NCI-H1105 treated with DMSO at 0.1 percent for 48 hours (cell line): Measurements from ENCODE around the gene MAPRE3.
A peak's percentile ranks its signal among the peaks of the same experiment; 100 is the strongest.

Source experiments
- DNase-seq: peaks from one replicate; lab custom pipeline; 2025; lab: John Stamatoyannopoulos, UW

The MAPRE3 gene

GRCh38 chr2:26950246-26950645 is 20.2 kb upstream of the MAPRE3 start:
- DNase-seq: no peak

DNA sequence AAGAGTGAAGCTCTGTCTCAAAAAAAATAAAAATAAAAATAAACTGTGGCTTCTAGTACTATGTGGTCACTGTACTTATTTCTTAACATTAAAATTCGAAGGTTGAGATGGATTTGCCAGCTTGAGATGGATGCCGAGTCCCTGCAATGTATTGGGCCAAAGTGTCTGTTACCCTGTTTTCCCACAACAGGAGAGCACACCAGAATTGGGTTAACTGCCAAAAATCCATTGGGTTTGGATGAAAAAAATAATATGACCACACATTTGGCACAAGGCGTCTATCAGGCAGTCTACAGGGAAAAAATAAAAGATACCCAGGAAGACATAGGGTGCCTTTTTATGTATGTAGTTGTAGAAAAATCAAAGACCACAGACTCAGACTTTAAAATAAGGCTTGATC is 19.2 kb upstream of the MAPRE3 start:
- no peak for DNase-seq

DNA sequence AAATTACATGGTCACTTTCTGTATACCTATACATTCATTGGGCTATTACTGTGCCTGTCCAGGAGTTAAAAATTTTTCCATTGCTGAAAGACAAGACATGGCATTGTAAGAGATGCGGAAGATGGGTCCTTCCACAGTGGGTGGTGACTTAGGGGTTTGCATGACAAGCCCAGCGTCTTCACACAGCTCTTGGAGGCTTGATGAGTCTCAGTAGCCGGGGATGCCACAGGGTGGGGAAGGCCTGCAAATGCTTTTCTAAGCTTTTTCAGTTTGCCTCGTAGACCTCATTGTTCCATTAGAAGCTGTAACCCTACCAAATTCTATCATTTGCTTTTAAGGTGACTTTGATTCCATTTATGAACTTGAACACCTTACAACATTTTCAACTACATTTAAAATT is 18.1 kb upstream of the MAPRE3 start:
- DNase-seq: no peak

- no peak for DNase-seq
Measured at GRCh38 chr2:26954135-26954534, 16.3 kb upstream of the MAPRE3 start.

DNA sequence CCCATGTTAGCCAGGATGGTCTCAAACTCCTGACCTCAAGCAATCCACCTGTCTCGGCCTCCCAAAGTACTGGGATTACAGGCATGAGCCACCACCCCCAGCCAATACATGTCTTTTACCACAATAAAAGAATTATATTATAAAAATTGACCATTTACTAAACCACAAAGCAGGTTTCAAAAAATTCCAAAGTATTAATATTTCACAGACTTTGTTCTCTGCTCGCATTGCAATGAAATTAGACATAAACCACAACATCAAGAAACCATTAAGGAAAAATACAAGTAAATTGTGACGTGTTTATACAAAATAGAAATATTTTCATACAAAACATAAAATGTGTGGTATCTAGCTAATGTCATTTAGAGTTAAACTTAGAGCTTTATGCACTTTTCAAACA is 13.4 kb upstream of the MAPRE3 start:
- DNase-seq: no peak

GRCh38 chr2:26957534-26957933 is 12.9 kb upstream of the MAPRE3 start:
- no peak for DNase-seq

DNA sequence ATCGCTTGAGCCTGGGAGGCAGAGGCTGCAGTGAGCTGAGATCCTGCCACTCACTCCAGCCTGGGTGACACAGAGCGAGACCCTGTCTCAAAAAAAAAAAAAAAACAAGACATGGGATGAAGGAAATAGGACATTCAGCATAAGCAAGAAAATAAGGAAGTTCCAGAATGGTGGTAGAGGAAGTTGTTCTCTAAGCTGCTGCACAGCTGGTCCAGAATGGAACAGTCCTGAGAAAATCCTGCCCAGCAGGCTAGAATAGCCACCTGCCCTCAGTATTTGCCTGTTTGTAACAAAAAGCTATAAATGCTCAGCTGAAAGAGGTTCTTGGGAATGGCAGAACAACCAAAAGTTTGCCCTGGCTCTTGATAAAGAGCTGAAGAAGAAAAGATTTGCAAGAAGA is 11.1 kb upstream of the MAPRE3 start:
- DNase-seq: no peak

DNA sequence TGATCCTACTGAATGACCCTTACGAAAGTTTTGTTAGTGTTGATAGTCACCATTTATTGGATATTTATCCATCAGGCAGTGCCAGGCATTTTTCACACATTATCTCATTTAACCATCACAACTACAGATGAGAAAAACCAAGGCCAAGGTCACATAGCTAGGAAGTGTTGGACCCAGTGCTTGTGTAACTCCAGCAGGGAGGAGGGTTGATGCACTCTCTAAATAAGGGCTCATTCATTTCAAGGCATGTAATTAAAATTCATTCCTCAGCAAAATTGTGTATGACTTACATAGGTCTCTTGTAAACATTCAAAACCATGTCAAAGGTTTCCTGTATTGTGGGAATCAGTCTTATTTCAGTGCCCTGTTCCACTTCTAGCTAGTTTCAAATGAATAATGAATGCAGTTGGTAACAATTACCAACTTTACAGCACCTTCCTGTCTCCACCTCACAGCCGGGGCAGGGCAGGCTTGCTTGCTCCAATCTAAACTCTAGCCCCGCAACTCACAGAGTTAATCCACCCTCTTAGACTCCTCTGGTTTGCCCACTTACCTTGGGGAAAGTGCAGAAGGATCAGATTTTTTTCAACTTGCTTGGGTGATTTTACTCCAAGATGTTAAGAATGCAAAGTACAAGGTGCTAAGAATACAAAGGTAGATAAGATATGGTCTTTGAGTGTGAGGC is 5.8 kb upstream of the MAPRE3 start:
- no peak for DNase-seq

- DNase-seq: no peak
Measured at GRCh38 chr2:26968001-26968400, 2.4 kb upstream of the MAPRE3 start.

DNA sequence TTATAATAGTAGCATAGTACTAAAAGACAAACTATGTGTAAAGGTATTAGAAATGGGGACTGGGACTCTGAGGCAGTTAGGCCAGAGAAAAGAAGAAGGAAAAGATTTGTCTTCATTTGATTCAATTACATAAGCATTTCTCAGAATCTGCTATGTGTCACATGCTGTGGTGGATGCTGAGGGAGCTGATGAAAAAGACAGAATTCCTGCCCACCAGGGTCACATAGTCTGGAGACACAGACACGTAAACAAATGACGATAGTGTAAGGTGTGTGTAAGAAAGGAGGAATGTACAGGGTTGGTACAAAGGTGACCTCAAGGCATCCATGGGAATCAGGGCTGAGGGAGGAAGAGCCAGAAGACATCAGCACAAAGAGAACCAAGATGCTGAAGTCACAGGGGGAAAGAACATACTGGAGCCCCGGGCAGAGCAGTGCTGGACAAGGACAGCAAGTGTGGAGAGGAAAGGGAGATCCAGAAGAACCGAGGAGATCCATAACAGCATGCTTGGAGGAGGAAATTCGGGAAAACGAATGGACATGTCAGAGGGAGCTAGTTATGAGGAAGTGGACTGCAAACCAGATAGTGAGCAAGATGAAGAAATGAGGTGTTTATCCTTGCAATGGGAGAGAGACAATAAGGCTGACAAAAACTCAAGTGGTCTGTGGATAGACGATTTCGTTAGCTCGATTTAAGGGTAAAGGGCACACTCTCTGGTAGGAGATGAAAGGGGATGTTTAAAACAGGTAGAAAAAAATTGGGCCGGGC is 1.2 kb upstream of the MAPRE3 start:
- no peak for DNase-seq

DNA sequence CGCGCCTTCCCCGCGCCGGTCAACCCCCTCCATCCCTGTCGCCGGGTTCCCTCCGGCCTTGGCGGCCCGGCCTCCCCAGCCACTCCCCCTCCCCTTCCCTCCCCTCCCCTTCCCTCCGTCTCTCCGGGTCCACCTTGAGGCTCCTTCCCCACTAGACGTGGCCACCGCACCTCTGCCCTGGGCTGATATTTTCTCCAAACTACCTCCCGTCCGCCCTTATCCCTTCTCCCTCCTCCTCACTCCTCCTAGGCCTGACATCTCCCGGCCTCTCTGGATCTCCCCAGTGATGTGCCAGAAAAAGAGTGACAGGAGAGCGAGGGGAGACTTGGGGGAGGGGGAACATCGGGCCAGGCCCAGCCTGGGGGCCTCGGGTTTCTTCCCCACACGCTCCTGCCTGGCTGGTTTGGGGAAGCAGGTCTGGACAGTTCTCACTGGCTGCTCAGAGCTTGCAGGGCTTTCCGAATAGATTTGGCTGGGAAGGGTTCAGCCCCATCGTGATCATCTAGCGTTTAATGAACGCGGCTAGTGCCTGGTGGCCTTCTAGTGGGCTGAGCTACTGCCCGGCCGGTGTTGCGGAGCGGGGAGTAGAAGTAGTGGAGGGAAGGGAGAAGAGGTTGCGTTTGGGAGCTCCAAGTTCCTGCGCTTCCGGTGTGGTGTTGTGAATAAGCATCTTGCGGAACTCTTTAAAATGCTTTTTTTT is 641 bp downstream of the MAPRE3 start:
- peak; percentile 4 for DNase-seq

DNA sequence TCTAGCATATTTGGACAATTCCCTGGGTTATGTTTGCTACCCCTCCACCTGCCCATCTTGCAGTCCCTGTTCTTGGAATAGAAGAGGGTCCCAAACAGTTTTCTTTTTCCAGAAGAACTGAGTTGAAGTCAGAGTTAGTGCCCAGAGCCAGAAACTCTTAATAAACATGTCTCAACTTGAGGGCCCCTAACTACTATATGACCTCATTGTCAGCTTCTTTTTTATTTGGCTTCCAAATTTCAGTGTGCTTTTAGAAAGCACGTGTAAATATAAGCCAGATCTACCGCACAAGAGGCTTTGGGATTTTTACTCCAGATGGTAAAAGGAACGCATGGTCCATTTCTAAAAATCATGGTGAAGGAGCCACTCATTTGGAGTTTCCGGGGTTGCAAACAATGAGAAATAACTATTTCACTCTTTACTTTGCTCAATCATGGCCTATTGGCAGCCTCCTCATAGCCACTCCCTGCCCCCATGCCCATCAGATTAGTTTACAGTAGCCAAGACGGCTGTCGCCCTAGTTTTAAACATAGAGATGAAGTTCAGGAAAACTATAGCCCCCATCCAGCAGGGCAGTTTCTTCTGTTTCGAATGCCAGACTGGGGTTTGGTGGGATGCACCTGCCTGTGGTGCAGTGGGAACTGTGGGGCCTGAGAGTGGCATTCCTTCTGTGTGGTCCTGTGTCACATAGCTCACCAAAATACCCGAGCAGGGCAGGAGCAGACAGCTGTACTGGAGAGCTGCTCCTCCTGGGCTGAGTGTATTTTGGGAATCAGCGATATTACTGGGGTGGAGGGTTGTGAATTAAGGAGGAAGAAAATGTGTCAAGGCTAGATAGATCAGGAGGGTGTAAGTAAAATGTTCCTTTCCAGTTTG is 1.7 kb downstream of the MAPRE3 start:
- no peak for DNase-seq

DNA sequence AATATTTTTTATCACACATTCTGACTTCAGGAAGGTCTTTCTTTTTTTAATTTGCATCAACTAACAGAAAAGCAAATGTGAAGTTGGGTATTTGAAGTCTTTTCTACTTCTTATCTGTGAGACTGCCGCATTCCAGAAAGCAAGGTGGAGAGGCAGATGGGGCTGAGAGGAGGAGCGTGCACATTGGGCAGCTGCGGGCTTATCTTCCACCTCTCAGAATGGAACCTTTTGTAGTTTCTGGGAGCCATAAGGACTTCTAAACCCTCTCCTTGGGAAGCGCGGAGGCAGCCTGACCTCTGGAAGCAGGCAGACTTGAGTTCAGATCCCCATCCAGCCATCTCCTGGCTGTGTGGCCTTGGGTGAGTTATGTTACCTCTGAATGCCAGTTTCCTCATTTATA is 3.9 kb downstream of the MAPRE3 start:
- DNase-seq: no peak

DNA sequence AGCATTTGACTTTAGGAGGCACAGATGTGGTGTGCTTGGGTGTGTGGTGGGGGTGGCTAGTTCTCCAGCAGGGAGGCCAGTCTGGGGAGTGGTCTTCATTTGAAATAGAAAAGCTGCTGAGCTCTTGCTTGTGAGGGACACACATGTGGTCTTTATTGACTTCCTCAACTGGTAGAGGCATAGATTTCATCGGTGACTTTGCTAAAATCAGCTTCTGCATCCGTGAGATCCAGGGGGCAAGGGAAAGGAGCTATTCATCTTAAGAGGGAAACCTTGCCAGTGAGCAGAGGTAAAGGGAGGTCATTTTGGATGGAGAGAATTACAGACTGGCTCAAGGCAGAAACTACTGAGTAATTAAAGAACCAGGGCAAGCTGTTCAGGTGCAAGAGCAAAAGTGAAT is 4.7 kb downstream of the MAPRE3 start:
- no peak for DNase-seq

GRCh38 chr2:26975656-26976055 is 5.2 kb downstream of the MAPRE3 start:
- DNase-seq: no peak

DNA sequence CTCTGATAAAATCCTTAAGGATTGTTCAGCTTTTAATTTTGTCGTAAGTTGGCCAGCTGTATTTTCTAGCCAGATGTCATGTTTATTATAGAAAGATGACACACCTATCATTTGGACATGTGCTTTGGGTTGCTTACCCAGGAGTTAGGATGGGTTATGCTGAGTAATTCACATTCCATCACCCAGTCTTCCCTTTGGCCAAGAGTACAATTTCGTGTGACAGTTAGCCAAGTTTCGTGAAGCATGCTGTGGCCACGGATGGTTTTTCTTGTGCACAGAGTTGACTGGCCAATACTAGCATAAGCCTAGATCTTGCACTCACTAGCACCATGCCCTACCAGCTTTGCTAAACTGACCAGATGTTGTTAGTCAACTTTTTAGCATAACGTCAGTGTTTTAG is 5.8 kb downstream of the MAPRE3 start:
- DNase-seq: no peak

DNA sequence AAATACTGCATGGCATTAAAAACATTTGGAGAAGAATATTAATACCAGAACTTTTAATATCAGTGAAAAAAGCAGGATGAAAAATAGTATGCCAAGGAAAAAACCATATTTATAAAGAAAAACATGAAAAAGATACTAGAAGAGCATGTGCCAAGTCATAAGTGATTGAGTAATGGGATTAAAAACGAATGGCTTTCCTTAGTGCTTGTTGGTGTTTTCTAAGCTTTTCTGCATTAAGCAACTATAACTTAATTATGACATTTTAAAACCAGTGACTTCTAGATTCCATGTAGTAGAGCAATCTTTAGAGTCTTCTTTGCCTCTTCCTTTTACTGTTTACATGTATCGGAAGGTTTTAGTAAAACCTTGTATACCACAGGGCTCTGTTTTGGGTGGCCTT is 6.6 kb downstream of the MAPRE3 start:
- no peak for DNase-seq

DNA sequence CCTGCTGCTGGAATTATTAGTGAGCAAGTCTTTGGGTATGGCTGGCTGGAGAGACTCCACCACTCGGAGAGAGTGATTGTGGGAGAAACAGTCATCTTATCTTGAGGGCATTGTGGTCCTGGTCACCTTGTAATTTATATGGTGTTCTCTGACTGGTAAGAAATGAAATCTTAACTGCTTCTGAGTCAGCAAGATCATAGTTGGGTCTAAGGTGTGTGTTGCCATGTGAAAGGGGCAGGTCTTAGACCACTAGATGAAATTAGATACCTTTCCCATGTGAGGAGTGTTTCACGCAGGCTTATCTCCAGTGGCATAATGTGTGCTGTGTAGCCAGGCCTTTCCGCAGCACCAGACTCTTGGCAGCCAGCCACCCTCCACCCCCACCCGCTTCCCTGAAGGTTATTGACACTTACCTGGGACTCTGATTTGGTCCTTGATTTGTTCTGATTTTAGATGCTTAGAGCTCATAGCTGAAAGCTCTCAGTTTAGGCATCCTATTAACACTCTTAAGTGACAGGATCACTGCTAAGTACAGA is 7.7 kb downstream of the MAPRE3 start:
- DNase-seq: peak; percentile 61

DNA sequence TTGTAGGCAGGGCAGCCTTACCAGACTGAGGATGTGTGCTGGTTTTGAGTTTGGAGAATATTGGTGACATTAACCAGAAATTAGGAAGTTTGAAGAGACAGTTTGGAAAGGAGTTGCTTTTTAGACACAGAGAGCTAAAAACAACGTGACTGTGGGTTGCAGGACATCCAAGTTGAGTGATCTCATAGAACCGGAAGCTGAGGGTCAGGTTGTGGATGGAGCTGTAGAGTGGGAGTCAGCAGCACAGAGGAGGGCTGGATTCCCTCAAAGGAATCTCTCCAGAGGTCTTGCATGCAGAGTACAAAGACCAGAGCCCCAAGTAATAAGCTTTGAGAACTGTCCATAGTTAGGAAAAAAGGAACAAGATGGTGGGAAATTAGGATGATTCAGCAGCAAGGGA is 9.3 kb downstream of the MAPRE3 start:
- no peak for DNase-seq

DNA sequence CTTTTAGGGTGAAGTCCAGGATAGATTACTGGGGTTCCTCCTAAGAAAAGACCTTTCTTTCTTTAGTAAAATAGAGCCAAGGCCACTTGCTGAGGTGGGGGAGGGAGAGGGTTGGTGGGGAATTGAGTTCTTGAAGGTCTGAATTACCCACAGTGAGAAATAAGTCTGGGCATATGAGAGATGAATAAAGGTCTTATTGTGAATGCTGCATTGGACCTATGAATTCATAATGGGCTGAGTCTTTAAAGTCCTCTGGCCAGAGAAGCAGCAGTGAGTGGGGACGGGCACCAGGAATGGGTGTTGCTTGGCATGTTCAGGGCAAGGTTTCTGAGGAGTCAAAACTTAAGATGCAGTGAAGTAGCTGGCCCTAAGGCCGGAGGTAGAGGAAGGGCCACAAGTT is 10.5 kb downstream of the MAPRE3 start:
- DNase-seq: no peak

- peak; percentile 94 for DNase-seq
Measured at GRCh38 chr2:26982102-26982742, 11.8 kb downstream of the MAPRE3 start.
